KG1 (cell line): ENCODE data around the gene GUK1.

ENCODE experiments used
- DNase-seq: peaks from one replicate; lab custom pipeline; 2025; lab: John Stamatoyannopoulos, UW

GUK1 gene

DNA sequence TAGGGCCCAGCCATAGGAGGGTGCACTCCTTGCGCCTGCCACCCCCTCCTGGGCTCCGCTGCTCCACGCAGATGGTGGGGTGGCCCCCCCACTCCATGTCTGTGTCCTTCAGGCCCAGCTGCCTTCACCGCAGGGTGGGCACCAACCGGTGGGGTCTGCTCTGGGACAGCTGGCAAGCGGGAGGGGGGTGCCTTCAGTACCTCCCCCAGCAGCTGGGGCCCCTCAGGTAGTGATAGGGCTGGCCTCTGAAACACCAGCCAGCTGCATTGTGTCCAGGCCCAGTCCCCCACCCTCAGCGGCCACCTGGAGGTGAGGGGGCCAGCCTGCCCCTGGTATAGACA lies 10.0 kb downstream of the GUK1 start:
- no peak for DNase-seq

DNA sequence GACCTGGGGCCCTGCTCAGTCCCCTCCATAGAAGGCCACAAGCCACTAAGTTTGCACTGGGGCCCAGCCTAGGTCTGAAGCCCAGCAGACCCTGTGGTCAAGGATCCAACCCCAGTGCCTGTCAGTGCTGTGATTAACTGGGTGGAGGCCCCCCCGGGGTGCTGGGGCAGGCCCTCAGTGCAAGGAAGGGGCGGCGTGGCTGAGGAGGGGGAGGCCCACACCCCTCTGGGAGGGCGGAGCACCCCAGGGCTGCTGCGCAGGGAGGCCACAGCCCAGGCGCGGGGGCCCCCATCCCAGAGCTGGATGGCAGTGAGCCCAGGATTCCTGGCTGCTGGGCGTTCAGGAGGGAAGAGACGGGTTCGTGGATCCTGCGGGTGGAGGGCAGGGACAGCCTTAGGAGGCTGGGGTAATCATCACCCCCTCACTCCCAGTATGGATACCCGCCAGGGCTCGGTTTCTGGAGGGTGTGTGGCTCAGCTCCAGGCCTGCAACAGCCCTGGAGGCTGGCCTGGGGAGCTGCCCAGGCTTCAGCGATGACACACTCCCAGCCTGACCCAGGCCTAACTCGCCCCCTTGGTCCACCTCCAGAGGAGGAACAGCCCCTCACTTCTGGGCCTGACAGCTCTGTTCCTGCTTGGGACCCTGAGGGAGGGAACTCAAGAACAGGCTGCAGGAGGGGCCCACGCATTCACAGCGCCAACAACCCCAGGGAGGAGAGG lies 10.5 kb downstream of the GUK1 start:
- DNase-seq, result no peak

DNA sequence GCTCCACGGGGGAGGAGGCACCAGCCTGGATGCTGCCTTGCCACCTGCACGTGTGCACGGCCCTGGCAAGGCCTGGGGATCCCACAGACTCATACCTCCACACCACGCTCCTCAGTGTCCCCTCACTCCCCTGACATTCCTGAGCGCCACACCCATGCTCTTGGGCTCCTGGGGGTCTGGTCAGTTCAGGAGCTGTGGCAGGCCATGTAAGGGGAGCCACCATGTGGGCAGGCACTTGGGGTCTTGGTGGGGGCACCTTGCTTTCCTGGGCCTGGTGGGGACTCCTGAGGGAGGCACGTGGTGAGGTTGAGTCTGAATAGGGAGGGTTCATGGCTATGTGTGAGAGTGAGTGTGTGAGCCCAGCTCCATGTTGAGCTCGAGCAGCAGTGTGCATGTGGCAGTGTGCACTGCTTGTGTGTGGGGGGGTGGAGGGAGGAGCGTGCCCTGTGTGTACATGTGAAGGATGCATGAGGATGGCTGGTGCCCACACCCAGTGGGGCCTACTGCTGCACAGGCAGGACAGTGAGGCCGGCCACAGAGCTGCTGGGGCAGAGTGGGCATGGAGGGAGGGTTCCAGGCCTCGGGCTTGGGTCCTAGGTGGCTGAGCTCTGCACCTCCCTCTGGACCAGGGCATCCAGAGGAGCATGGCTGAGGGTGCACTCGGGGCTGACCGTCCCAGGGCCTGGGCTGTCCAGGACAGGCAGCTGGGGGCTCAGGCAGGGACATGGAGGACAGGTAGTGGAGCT lies 11.3 kb downstream of the GUK1 start:
- DNase-seq, result no peak

DNA sequence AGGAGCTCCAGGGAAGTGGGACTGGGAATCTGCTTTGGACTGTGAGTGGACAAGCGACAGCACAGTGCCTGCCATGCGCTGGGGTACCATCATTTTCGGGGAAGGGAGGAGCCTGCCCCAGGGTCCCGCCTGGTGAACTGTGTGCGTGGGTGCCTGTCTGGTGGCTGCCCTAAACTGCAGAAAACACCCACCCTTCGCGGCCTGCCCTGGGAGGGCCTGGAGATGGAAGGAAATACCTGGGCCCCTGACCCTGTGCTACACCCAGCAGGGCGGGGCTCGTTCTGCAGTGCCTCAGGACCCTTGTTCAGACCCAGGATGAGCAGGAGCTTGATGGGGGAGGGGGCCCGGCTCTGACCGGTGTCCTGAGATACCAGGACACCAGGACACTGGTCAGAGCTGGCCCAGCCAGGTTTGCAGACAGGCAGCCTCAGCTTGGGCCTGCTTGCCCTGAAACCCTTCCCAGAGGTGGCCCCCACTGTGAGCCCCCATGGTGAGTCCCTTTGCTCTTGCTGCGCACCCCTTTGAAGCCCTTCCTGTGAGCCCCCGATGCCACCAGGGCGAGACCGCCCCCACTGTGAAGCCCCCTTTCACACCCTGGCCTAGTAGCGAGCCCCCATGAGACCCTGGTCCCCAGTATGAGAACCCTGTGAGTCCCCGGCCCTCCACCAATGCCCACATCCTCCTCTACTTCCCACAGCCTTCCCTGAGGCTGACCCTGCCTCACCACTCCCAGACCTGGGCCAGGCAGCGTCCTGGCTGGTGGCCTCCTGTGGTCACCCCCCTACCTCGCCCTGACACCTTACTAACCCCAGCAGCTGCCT lies 12.2 kb downstream of the GUK1 start:
- no peak for DNase-seq

DNA sequence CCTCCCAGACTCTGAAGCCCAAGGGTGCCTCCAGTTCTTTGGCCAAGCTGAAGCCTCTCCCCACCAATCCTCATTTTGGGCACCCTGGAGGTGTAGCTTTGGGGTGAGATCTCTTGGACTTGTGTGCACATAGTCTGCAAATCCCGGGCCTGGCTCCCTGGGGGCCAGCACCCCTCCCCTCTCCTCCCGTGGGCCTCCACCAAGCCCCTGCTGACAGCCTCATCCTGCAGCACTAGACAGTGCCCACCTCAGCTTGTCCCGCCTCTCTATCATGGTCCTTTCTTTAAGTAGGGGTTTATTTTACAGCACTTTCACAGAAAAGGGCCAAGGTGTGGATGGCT lies 12.8 kb downstream of the GUK1 start:
- no peak for DNase-seq

DNA sequence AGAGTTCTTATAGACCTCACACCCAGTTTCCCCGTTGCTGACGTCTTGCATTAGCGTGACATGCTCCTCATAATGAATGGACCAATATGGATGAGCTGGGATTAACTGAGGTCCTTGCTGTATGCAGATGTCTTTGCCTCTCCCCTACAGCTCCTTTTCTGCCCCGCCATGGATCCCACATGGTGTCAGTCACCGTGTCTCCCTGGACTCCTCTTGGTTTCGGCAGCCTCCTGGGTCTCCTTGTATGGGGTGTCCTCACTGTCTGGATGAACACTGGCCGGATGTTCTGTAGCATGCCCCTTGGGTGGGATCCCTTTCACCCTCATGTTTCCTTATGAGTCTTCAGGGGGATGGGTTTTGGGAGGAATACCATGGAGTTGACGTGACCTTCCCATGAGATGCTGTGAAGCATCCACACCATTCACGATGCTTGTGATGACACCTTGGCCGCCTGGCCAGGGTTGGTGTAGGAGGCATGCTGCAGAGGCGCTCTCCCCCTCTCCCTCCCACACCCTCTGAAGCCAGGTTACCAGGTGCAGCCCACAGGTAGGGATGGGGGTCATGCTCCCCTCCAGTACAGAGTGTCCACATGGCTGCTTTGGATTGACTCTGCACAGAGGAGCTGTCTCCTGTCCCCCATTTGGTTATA lies 14.1 kb downstream of the GUK1 start:
- DNase-seq, result no peak

DNA sequence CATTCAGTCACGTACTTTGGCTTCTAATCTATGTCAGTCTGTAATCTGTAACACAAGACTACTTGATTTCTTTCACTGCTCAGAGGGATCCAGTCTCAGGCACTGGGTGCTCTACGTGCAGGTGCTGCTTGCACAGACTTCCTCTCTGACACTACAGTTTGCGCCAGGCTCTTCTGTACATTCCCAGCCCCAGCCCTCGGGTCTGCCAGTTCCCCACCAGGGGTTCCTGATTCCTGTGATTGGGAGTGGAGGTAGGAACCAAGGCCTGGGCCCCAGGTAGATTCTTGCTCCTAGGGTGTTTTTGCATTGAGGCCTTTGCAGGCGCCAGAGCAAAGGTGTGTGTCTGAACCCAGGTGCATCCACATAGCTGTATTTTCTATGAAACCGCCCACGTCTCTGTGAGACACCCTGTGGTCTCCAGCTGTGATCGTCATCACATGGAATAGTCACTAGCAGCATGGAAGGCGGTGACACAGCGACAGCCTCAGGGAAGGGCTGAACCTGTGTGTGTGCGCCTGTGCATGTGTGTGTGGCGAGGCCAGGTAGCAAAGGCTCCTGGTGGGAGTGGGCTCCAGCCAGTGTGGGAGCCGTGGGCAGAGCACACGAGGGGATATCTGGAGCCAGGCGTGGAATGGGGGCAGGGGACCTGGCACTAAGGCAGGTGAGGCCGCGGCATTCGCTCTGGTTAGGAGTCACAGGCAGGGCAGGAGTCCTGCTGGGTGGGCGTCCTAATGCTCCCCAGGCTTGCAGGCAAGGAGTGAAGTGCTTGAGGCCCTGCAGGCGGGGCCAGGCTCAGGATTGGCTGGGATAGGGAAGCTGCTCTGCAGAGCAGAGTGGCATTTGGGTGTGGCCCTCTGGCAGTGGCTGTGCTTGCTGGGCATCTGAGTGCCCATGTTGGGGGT lies 14.8 kb downstream of the GUK1 start:
- DNase-seq, result no peak

DNA sequence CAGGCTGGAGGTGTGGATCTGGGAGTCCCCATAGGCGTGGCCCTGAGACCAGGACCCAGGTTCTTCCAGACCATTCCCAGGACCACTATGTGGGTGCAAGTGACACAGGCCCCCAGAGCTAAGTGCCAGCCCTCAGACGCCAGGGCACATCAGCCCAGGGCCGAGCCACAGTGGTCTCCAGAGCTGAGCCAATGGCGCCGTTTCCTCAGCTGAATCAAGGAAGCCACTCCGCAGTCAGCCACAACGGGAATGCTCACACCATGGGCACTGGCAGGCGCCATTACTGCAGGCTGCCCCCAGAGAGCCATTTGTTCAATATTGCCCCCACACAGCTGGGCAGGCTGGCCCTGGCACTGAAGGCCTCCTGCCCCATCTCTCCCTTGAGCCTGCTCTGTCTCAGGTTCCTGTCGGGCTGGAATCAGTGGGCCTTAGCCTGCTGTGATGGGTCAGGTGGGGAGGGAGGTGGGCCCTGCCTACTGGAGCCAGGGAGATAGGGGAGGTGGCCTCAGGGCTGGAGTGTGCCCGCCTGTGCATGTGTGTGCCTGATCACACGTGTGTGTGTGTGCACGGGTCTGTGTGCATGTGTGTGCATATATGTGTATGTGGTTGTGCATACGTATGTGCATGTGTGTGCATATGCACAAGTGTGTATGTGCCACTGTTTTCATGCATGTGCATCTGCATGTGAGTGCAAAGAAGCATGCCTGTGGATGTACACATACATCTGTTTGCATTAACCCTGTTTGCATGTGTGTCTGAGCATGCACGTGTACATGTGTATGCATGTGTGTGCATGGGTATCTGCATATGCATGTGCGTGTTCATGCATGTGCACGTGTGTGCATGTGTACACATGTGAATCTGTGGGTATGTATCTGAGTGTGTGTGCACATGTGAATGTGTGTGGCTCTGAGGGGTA lies 15.8 kb downstream of the GUK1 start:
- DNase-seq, result no peak

DNA sequence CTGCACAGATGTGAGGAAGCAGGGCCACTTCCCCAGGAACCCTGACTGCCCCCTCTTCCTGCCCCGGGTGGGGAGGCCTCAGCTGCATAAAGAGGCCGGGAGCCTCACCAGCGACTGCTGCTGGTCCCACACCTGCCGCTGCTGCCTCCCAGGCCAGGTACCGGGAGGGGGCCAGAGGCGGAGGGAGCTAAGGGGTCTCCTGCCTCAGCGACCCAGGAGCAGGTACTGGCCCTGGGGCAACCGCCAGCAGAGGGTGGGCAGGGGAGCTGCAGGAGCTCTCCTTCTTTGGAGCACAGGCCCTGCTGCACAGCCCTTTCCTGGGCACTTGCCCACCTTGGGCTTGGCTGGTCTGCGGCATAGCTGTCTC lies 16.4 kb downstream of the GUK1 start:
- no peak for DNase-seq

DNA sequence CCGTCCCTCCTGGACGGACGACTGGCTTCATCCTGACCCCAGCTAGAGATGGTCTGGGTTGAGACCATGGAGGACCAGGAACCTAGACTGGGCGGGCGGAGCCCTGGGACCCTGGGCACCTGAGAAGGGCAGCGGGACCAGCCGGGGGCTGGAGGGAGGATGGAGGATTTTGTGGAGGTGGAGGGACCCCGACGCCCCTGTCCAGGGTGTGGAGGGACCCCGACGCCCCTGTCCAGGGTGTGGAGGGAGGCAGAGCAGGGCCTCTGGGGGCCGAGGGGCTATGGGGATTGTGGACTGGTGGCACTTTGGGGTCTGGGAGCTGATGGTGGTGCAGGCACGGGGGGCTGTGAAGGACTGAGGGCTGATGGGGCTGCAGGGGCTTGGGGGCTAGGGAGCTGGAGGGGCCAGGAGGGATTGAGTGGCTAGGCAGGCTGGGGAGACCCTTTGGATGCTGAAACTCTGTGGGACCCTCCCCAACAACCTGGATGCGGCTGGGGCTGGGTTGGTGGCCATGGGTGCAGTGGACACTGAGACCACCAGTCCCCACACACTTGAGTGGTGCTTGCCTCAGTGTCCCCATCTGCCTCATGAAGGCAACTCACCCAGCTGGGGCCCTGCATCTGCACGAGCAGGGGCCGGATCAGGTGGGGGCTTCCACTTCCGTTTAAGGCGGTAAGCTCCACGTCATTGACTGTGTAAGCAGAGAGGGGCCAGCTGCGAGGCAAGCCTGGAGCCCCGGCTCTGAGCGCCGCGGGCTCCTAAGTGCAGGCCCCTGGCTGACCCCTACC lies 17.1 kb downstream of the GUK1 start:
- DNase-seq, result no peak

DNA sequence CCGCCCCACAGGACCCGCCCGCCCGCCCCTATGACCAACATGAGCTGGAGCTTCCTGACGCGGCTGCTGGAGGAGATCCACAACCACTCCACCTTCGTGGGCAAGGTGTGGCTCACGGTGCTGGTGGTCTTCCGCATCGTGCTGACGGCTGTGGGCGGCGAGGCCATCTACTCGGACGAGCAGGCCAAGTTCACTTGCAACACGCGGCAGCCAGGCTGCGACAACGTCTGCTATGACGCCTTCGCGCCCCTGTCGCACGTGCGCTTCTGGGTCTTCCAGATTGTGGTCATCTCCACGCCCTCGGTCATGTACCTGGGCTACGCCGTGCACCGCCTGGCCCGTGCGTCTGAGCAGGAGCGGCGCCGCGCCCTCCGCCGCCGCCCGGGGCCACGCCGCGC lies 17.6 kb downstream of the GUK1 start:
- DNase-seq, result no peak

DNA sequence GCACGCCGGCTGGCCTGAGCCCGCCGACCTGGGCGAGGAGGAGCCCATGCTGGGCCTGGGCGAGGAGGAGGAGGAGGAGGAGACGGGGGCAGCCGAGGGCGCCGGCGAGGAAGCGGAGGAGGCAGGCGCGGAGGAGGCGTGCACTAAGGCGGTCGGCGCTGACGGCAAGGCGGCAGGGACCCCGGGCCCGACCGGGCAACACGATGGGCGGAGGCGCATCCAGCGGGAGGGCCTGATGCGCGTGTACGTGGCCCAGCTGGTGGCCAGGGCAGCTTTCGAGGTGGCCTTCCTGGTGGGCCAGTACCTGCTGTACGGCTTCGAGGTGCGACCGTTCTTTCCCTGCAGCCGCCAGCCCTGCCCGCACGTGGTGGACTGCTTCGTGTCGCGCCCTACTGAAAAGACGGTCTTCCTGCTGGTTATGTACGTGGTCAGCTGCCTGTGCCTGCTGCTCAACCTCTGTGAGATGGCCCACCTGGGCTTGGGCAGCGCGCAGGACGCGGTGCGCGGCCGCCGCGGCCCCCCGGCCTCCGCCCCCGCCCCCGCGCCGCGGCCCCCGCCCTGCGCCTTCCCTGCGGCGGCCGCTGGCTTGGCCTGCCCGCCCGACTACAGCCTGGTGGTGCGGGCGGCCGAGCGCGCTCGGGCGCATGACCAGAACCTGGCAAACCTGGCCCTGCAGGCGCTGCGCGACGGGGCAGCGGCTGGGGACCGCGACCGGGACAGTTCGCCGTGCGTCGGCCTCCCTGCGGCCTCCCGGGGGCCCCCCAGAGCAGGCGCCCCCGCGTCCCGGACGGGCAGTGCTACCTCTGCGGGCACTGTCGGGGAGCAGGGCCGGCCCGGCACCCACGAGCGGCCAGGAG lies 18.3 kb downstream of the GUK1 start:
- DNase-seq, result no peak

DNA sequence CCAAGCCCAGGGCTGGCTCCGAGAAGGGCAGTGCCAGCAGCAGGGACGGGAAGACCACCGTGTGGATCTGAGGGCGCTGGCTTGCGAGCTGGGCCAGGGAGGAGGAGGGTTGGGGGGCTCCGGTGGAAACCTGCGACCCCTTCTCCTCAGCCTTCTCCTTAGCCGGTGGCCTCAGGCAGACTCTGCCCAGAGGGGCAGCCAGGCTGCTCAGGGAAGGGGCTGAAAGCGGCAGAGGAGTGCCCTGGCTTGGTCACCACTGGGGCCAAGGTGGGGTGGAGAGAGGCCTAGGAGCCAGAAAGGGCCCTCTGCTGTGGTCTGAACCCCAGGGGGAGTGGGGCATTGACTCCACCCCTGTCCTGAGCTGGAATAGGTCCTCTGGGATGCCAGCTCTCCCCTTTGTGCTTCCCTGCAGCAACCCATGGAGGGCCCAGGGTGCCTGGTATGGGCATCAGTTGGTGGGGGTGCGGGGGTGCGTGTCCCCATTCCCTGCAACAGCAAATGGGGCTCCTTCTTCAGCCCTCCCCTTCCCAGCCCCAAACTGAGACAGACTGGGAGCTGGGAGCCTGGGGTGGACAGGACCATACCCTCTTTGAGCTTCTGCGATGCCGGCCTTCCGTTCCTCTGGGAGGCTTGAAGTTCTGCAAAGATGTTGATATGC lies 19.1 kb downstream of the GUK1 start:
- no peak for DNase-seq

DNA sequence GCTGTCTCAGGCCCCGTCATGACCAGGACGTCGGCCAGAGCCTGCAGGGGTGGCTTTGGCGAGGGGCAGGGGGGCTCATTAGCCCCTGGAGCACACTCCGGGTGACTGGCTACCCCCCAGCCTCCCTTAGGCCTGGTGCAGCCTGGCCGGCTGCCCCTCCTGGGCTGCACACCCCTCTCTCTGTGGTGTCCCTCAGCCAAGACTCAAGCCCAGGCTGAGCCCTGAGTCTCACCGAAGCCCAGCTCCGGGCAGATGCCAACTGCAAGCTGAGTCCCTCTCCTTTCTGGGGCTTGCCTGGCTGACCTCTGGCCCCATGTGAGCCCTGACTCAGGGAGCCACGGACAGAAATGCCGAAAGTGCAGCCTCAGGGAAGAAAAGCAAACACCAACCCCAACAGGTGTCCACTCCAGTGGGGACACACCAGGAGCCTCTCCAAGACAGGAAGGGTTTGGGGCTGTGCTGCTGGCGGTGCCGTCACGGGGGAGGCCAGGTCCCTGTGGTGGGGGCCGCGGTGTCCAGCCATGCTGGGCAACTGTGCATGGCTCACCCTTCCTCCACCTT lies 20.2 kb downstream of the GUK1 start:
- no peak for DNase-seq

DNA sequence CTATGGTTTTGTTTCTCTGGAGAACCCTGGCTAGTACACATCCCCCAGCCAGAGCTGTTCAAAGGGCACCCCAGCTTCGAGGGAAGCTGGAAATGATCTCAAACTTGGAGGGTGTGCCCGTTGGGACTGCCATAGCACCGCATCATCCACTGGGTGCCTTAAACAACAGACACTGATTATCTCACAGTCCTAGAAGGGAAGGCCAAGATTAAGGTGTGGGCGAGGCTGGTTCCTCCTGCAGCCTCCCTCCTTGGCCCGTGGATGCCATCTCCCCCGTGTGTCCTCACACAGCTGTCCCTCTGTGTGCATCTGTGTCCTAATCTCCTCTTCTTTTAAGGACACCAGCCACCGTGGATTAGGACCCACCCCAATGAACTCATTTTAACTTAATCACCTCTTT lies 21.3 kb downstream of the GUK1 start:
- no peak for DNase-seq

DNA sequence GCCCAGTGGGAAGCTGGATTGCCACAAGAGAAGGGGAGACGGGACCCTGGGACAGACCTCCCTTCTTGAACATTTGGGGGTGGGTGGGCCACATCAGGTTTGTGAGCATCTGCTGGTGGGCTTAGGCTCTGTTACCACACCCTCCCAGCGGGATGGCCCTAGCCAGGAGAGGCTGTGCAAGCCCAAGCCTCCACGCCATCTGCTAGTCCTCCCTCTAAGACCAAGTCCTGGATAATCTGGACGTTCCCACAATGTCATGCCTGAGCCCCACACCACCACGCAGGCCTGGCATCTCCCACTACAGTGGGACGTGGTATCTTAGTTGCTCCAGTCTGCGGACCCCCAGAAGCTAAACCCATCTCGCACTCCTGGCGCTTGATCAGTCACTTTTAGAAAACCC lies 21.8 kb downstream of the GUK1 start:
- DNase-seq, result no peak

DNA sequence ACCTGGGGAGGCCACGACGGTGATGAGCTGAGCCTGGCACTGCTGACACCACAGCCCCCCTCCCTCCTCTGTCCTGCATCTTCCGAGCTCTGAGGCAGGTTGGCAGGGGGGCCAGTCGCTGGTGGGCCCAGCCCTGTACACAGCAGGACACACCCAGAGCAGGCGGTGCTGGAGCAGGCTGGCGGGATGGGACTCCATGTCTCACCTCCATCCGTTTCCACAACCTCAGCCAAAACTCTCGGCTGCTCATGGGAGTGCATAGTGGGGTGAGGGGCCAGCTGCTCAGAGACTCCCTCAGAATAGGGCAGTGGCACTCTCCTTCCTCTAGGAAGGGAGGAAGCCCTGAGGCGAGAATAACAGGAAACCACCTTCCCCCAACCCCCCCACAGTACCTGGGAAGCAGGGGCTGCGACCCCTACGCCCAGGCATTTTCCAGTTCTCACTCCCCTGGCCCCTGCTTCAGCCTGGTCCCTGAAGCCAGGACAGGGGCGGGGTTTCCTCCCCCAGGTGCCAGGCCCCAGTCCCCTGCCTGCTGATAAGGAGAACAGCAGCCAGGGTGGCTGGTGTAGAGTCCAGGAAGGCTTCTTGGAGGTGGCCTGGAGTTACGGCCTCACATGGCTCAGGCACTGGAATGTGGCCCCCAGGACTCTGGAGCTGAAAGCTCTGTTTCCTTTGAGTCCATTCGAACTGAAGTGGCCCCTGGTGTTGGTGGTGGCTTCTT lies 22.4 kb downstream of the GUK1 start:
- DNase-seq, result no peak
